SU-DHL-6 (cell line): ENCODE results near the gene PRAMEF20.

Source experiments
- H2AFZ ChIP-seq: fragments of 200-600 bp; sonication (generic); 2 replicates; pipeline ENCODE4 v1.6.1; 2014; ENCODE audit warnings: low read depth, mild to moderate bottlenecking, moderate library complexity, mixed read lengths, antibody characterized with exemption, low read length; ENCODE audit not compliant: severe bottlenecking
- H3F3A ChIP-seq: fragments of 200-600 bp; shearing (Covaris generic); 2 replicates; pipeline ENCODE4 v1.6.0; 2016; ENCODE audit warnings: antibody characterized with exemption, mild to moderate bottlenecking; ENCODE audit not compliant: insufficient read depth
- H3K27ac ChIP-seq: fragments of 200-600 bp; sonication (generic); 2 replicates; pipeline ENCODE4 v1.5.1; 2016; ENCODE audit warnings: low read depth, mild to moderate bottlenecking, low read length, moderate library complexity, mixed read lengths
- H3K27me3 ChIP-seq: fragments of 200-600 bp; sonication (generic), shearing (Covaris generic); 2 replicates; pipeline ENCODE4 v1.6.0; 2014; ENCODE audit warnings: mild to moderate bottlenecking, low read length
- H3K36me3 ChIP-seq: fragments of 200-600 bp; sonication (generic); 2 replicates; pipeline ENCODE4 v1.6.1; 2014; ENCODE audit warnings: mild to moderate bottlenecking, low read length, mixed read lengths
- H3K4me2 ChIP-seq: fragments of 300-600, 200-600 bp; shearing (Covaris generic), sonication (generic); 2 replicates; pipeline ENCODE4 v1.6.0; 2014; ENCODE audit warnings: low read length, low read depth, mild to moderate bottlenecking; ENCODE audit not compliant: poor library complexity, severe bottlenecking
- H3K4me3 ChIP-seq: fragments of 200-600 bp; sonication (generic); 2 replicates; pipeline ENCODE4 v1.5.1; 2014; ENCODE audit warnings: antibody characterized with exemption, low read length, mild to moderate bottlenecking, mixed read lengths; ENCODE audit not compliant: insufficient read depth, poor library complexity, severe bottlenecking
- H3K79me2 ChIP-seq: fragments of 200-600 bp; sonication (generic); 2 replicates; pipeline ENCODE4 v1.6.1; 2014; ENCODE audit warnings: mild to moderate bottlenecking, low read length, moderate library complexity; ENCODE audit not compliant: insufficient read depth
- H3K9ac ChIP-seq: fragments of 200-600 bp; sonication (generic); 2 replicates; pipeline ENCODE4 v1.7.0; 2014; ENCODE audit warnings: mild to moderate bottlenecking, low read length
- H3K9me2 ChIP-seq: fragments of 200-600 bp; sonication (generic); replicated peaks from 2 replicates; pipeline ENCODE4 v1.6.1; 2014; ENCODE audit warnings: low read length; ENCODE audit not compliant: insufficient read depth
- H3K9me3 ChIP-seq: fragments of 200-600 bp; sonication (generic); 2 replicates; pipeline ENCODE4 v1.6.1; 2014; ENCODE audit warnings: low read length, mixed read lengths; ENCODE audit not compliant: insufficient read depth
- H4K20me1 ChIP-seq: fragments of 200-600 bp; sonication (generic); 2 replicates; pipeline ENCODE4 v1.6.1; 2014; ENCODE audit warnings: low read depth, mild to moderate bottlenecking, antibody characterized with exemption, low read length, moderate library complexity, mixed read lengths
- CTCF ChIP-seq: fragments of 200-600 bp; sonication (generic); IDR thresholded peaks from one replicate; pipeline ENCODE4 v1.5.1; 2017; ENCODE audit warnings: antibody characterized with exemption, mild to moderate bottlenecking, low read length, moderate library complexity; ENCODE audit not compliant: insufficient read depth, poor library complexity, severe bottlenecking
- EZH2phosphoT487 ChIP-seq: fragments of 200-600 bp; sonication (generic), shearing (Covaris generic); conservative IDR thresholded peaks from 2 replicates; pipeline ENCODE4 v1.6.1; 2018; ENCODE audit warnings: mild to moderate bottlenecking, antibody characterized with exemption, low read length, moderate library complexity, mixed read lengths

PRAMEF20 gene

DNA sequence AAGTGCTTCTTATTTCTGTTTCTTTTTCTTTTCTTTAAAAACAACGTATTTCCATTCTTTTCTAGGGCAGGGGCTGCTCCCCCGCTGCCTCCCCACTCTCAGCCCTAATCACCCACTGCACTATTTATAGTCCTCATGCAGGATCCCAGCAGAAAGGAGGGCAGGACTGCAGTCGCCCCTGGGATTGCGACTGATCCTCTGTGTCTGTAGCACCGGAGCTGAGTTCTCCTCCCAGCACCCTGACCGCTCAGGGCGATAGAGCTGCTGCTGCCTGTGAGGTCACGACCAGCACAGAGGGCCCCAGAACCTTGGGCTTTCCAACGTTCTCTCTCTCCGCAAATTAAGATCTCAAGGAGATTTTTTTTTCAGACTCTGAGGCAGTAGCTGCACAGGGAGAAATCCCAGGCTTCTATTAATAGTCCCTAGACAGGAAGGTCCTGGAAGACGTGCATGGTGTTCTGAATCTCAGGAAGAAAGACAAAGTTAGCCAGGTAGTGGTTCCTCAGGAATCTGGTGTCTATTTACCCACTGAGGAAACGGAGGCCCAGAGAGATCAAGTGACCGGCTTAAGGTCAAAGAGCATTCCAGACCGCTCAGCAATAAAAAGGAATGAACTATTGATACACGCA lies 46.8 kb downstream of the PRAMEF20 start:
- no peaks in the 10 kb centered on the region for H3K9me3 ChIP-seq
- no peaks in the 10 kb centered on the region for H4K20me1 ChIP-seq
- no peak overlapping the region for H3K4me3 ChIP-seq

GRCh38 chr1:13461977-13462376 lies 51.7 kb downstream of the PRAMEF20 start:
- H3K9me2 ChIP-seq, result no peaks in the 10 kb centered on the region
- H3K27ac ChIP-seq, result no peak overlapping the region
- no peak overlapping the region for H2AFZ ChIP-seq
- H4K20me1 ChIP-seq, result no peaks in the 10 kb centered on the region
- H3K4me3 ChIP-seq, result no peak overlapping the region
- TF ChIP-seq EZH2phosphoT487 (no peak), CTCF (no peak)
- H3K9ac ChIP-seq, result no peak overlapping the region
- no peaks in the 10 kb centered on the region for H3K79me2 ChIP-seq
- H3K4me2 ChIP-seq, result no peak overlapping the region
- no peaks in the 10 kb centered on the region for H3F3A ChIP-seq
- H3K27me3 ChIP-seq, result no peaks in the 10 kb centered on the region
- H3K9me3 ChIP-seq, result no peaks in the 10 kb centered on the region
- no peaks in the 10 kb centered on the region for H3K36me3 ChIP-seq

More for the DNA sequence above, 46.8 kb downstream of the PRAMEF20 start:
- Histone ChIP-seq H2AFZ (no peak overlapping the region), H3K79me2 (no peaks in the 10 kb centered on the region), H3K9ac (no peak overlapping the region), H3F3A (no peaks in the 10 kb centered on the region), H3K9me2 (no peaks in the 10 kb centered on the region), H3K36me3 (no peaks in the 10 kb centered on the region), H3K27ac (no peak overlapping the region), H3K4me2 (no peak overlapping the region), H3K27me3 (no peaks in the 10 kb centered on the region)
- TF ChIP-seq CTCF, result no peak
- TF ChIP-seq EZH2phosphoT487, result no peak

- H3K4me2 ChIP-seq, result no peak overlapping the region
- no peak overlapping the region for H2AFZ ChIP-seq
- no peaks in the 10 kb centered on the region for H3K36me3 ChIP-seq
- no peaks in the 10 kb centered on the region for H3K27me3 ChIP-seq
- no peaks in the 10 kb centered on the region for H3K9me2 ChIP-seq
- no peaks in the 10 kb centered on the region for H3K9me3 ChIP-seq
- H3K79me2 ChIP-seq, result no peaks in the 10 kb centered on the region
- H3F3A ChIP-seq, result no peaks in the 10 kb centered on the region
- H4K20me1 ChIP-seq, result no peaks in the 10 kb centered on the region
- no peak overlapping the region for H3K9ac ChIP-seq
- H3K4me3 ChIP-seq, result no peak overlapping the region
- TF ChIP-seq EZH2phosphoT487 (no peak), CTCF (no peak)
- no peak overlapping the region for H3K27ac ChIP-seq
Measured at GRCh38 chr1:13462682-13463081, 52.4 kb downstream of the PRAMEF20 start.
